Suppressor macrophage (primary cell): ENCODE results near the gene MANEA.
"Not testable (repeated sequence)": the region's sequence is repeated elsewhere in the genome, so short reads cannot be mapped to it uniquely, and the experiment has no call there.

Source experiments
- DNase-seq, 4 experiments: peaks; one replicate each; pipeline ENCODE4 v3.0.0-alpha.2; 2020 to 2022
- total RNA-seq, 17 experiments: gene quantifications; one replicate each; lab custom pipeline; 2026; ENCODE audit warnings: mixed read lengths in 6 of 17, inconsistent platforms in 3 of 17; lab: John Stamatoyannopoulos, UW

MANEA gene
- total RNA-seq: 7.7 to 71.6 (median 41.0) reads per million in 17 experiments

- peak; percentile 81 to 94 (median 89) for DNase-seq
Measured at GRCh38 chr6:95577304-95578105, at the start of gene MANEA. TSS of gene MANEA (plus strand) at chr6:95577535. CDS start at chr6:95586440, 8,905 bp downstream.

- no peak for DNase-seq
Measured at GRCh38 chr6:95529762-95530161, 47.6 kb upstream of the MANEA start.

GRCh38 chr6:95530176-95530819 is 47.0 kb upstream of the MANEA start:
- DNase-seq: no peak

GRCh38 chr6:95543798-95544197 is 33.5 kb upstream of the MANEA start:
- DNase-seq: no peak

- no peak for DNase-seq
Measured at GRCh38 chr6:95544517-95545225, 32.7 kb upstream of the MANEA start.

GRCh38 chr6:95545226-95545625 is 32.1 kb upstream of the MANEA start:
- no peak for DNase-seq

GRCh38 chr6:95545686-95546085 is 31.6 kb upstream of the MANEA start:
- no peak for DNase-seq

GRCh38 chr6:95546148-95546547 is 31.2 kb upstream of the MANEA start:
- DNase-seq: no peak

GRCh38 chr6:95547043-95547442 is 30.3 kb upstream of the MANEA start:
- DNase-seq: no peak

GRCh38 chr6:95548188-95548786 is 29.0 kb upstream of the MANEA start:
- no peak for DNase-seq

- DNase-seq: no peak
Measured at GRCh38 chr6:95551678-95552324, 25.5 kb upstream of the MANEA start.

- DNase-seq: no peak
Measured at GRCh38 chr6:95553880-95554279, 23.5 kb upstream of the MANEA start.

GRCh38 chr6:95560956-95561355 is 16.4 kb upstream of the MANEA start:
- not testable (repeated sequence) for DNase-seq

- DNase-seq: no peak
Measured at GRCh38 chr6:95569560-95569959, 7.8 kb upstream of the MANEA start.

- DNase-seq: peak; percentile 4 to 34 (median 20)
Measured at GRCh38 chr6:95572098-95572497, 5.2 kb upstream of the MANEA start.

- peak in 3 of 4 experiments; percentile 23 to 57 (median 55) for DNase-seq
Measured at GRCh38 chr6:95574811-95575210, 2.5 kb upstream of the MANEA start.

- peak in 3 of 4 experiments; percentile 19 to 65 (median 62) for DNase-seq
Measured at GRCh38 chr6:95576218-95576997, 927 bp upstream of the MANEA start.

GRCh38 chr6:95576998-95577303 is 384 bp upstream of the MANEA start:
- no peak for DNase-seq

- peak in 2 of 4 experiments; percentile 6 to 9 for DNase-seq
Measured at GRCh38 chr6:95578106-95578410, 723 bp downstream of the MANEA start.

- no peak for DNase-seq
Measured at GRCh38 chr6:95581073-95581472, 3.7 kb downstream of the MANEA start.

- peak in 1 of 4 experiments; percentile 5 for DNase-seq
Measured at GRCh38 chr6:95584226-95584625, 6.9 kb downstream of the MANEA start.

GRCh38 chr6:95587989-95588388 is 10.7 kb downstream of the MANEA start:
- DNase-seq: no peak
